Muscle of leg (tissue), 11 donors: ENCODE results near the gene EEF1A1. TPM values are rescaled to one million over a fixed set of nuclear protein-coding genes. Genes with fewer than 3 reads are reported as not detected.
"Not testable (repeated sequence)": the region's sequence is repeated elsewhere in the genome, so short reads cannot be mapped to it uniquely, and the experiment has no call there.

Source experiments
- DNase-seq: peaks from one replicate; pipeline ENCODE4 v3.0.0; 2013
- H3K27ac ChIP-seq: one replicate; pipeline ENCODE4 v1.5.1; 2013; ENCODE audit warnings: mild to moderate bottlenecking, low read length, control low read depth
- H3K27me3 ChIP-seq: one replicate; pipeline ENCODE4 v1.6.1; 2013; ENCODE audit warnings: low read length; ENCODE audit not compliant: control insufficient read depth, insufficient read depth
- H3K36me3 ChIP-seq: one replicate; pipeline ENCODE4 v1.6.1; 2013; ENCODE audit warnings: low read length; ENCODE audit not compliant: control insufficient read depth, insufficient read depth
- H3K4me1 ChIP-seq: one replicate; pipeline ENCODE4 v1.6.1; 2013; ENCODE audit warnings: low read length; ENCODE audit not compliant: control insufficient read depth, insufficient read depth
- H3K4me3 ChIP-seq: one replicate; pipeline ENCODE4 v1.5.1; 2013; ENCODE audit warnings: low read length, control low read depth
- H3K9me3 ChIP-seq: replicated peaks from 2 replicates; pipeline ENCODE4 v1.6.1; 2013; ENCODE audit warnings: low read depth, low read length; ENCODE audit not compliant: control insufficient read depth
- WGBS: methylation state at CpG from one replicate; pipeline ENCODE4 v1.1.5; 2013; ENCODE audit warnings: missing lambda C conversion rate; ENCODE audit not compliant: insufficient coverage; 5-methylcytosine and 5-hydroxymethylcytosine counted together
- polyA plus RNA-seq, 8 donors: library from polyadenylated mRNA; unstranded; fragments of 120-200 nt; gene quantifications; one replicate each; pipeline versions ENCODE4 v1.2.1 to v1.2.3, GENCODE V29; 2013; ENCODE audit warnings: inconsistent platforms in 1 of 8, low replicate concordance in 1 of 8; ENCODE audit not compliant: insufficient read length in 8 of 8, insufficient read depth in 1 of 8
- total RNA-seq: library from RNA; stranded (reverse); fragments of 120-200 nt; gene quantifications from one replicate; pipeline ENCODE4 v1.2.4, GENCODE V29; 2013

The EEF1A1 gene
- total and polyA plus RNA-seq, 9 donors = 20,564 to 27,283 (median 22,893) TPM

DNA sequence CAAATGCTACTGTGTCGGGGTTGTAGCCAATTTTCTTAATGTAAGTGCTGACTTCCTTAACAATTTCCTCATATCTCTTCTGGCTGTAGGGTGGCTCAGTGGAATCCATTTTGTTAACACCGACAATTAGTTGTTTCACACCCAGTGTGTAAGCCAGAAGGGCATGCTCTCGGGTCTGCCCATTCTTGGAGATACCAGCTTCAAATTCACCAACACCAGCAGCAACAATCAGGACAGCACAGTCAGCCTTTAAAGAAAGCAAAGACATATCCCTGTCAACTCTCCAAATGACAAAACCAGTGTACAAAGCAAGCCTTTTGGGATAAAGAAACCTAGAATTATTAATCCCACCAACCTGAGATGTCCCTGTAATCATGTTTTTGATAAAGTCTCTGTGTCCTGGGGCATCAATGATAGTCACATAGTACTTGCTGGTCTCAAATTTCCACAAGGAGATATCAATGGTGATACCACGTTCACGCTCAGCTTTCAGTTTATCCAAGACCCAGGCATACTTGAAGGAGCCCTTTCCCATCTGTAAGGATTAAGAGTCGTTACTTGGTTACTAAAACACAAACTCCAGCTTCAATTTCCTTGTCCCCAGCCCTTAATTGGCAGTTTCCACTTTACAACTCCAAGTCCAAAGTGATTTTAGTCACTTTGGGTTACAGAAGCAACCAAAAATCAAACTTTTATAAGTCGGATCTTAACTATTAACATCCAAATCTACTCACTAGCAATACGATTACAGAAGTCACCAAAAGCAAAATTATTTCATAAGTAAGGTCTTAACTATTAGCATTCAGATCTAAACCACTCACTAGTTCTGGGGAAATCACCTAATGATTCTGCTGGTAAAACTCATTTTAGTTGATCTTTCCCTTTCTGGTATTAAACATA lies 1.6 kb downstream of the EEF1A1 start:
- peak overlapping the region; percentile 100 for H3K4me3 ChIP-seq
- H3K36me3 ChIP-seq = peaks cover 50% of the 10 kb centered on the region
- not testable (repeated sequence) for H3K27me3 ChIP-seq, H3K9me3 ChIP-seq
- WGBS = 0% methylated on average over 1 of the region's 8 CpGs
- DNase-seq = peak; percentile 22
- peak overlapping the region; percentile 100 for H3K27ac ChIP-seq
- peaks cover 26% of the 10 kb centered on the region for H3K4me1 ChIP-seq

DNA sequence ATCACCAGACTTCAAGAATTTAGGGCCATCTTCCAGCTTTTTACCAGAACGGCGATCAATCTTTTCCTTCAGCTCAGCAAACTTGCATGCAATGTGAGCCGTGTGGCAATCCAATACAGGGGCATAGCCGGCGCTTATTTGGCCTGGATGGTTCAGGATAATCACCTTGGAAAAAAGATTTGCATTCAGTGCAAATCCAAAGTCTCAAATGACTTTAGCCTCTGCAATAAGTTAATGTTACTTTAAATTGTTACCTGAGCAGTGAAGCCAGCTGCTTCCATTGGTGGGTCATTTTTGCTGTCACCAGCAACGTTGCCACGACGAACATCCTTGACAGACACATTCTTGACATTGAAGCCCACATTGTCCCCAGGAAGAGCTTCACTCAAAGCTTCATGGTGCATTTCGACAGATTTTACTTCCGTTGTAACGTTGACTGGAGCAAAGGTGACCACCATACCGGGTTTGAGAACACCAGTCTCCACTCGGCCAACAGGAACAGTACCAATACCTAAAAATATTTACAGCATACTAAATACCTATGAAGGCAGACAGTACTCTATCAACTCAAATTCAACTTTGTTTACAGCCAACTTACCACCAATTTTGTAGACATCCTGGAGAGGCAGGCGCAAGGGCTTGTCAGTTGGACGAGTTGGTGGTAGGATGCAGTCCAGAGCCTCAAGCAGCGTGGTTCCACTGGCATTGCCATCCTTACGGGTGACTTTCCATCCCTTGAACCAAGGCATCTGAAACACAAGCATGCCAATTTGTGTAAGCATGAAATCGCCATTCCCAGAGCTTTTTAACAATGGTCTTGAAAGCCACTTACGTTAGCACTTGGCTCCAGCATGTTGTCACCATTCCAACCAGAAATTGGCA lies 2.5 kb downstream of the EEF1A1 start:
- H3K36me3 ChIP-seq = peaks cover 50% of the 10 kb centered on the region
- H3K4me1 ChIP-seq = peaks cover 22% of the 10 kb centered on the region
- 0% methylated on average over 1 of the region's 19 CpGs for WGBS
- not testable (repeated sequence) for H3K9me3 ChIP-seq, H3K27me3 ChIP-seq, DNase-seq
- peak overlapping the region; percentile 15 for H3K4me3 ChIP-seq
- H3K27ac ChIP-seq = peak overlapping the region; percentile 47

DNA sequence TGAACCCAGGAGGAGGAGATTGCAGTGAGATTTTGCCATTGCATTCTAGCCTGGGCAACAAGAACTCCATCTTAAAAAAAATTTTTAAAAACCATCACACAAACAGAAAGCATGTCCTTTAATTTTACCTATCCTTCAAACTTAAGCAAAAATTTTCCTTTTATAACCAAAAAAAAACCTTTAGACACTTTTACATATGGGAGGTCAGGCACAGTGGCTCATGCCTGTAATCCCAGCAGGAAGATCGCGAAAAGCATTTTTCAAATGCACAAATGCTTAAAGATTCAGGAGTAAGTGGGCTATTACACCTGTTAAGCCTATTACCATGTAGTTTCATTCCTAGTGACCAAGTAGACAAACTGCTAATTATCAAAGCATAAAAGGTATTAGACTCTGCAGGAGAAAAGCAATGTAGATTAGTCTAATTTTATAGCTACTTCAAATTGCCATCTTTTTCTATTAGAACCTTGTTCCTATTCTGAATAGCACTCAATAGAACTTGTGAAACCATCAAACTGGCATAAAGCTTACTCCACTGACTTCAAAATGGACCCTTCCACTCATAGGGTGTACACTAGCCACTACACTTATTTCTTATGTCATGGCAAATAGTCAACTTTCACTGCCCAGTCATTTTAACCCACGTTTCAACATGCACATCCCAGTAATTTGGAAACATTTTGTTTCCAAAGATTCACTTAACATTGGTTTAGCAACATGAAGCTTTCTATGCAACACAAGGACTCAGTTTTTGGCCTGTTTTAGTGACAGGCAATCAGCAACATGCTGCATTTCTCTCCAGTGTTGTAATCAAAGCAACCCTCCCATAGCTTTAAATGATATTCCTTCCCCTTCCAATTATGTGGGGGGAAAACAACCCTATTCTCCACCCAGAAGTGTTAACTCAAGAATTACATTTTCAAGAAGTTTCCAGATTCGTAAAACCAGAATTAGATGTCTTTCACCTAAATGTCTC lies 4.0 kb downstream of the EEF1A1 start:
- DNase-seq = no peak
- H3K9me3 ChIP-seq = no peaks in the 10 kb centered on the region
- peaks cover 8% of the 10 kb centered on the region for H3K4me1 ChIP-seq
- H3K4me3 ChIP-seq = no peak overlapping the region
- peaks cover 50% of the 10 kb centered on the region for H3K36me3 ChIP-seq
- 17% methylated on average over 1 of the region's 4 CpGs for WGBS
- peak overlapping the region; percentile 45 for H3K27ac ChIP-seq
- H3K27me3 ChIP-seq = no peaks in the 10 kb centered on the region

DNA sequence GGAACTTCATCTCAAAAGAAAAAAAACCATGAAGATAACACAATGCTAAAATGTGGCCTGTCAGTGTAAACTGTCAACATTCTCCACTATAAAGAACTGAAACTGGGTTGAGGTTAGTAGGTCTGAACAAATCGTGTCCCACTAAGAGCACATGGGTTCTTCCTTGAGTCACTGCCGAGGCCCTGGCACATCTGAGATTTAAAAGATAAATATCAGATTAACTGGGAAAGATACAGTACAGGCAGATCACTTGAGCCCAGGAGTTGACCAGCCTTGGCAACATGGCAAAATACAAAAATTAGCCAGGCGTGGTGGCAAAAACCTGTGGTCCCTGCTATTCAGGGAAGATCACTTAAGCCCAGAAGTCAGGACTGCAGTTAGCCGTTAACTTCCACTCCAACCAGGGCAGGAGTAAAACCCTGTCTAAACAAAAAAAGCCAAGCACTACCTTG lies 5.6 kb downstream of the EEF1A1 start:
- WGBS = 59% methylated on average over 4 of the region's 4 CpGs
- Histone ChIP-seq H3K4me3 (no peak overlapping the region), H3K4me1 (peaks cover 8% of the 10 kb centered on the region), H3K9me3 (no peaks in the 10 kb centered on the region), H3K36me3 (peaks cover 49% of the 10 kb centered on the region), H3K27ac (no peak overlapping the region), H3K27me3 (no peaks in the 10 kb centered on the region)
- no peak for DNase-seq

DNA sequence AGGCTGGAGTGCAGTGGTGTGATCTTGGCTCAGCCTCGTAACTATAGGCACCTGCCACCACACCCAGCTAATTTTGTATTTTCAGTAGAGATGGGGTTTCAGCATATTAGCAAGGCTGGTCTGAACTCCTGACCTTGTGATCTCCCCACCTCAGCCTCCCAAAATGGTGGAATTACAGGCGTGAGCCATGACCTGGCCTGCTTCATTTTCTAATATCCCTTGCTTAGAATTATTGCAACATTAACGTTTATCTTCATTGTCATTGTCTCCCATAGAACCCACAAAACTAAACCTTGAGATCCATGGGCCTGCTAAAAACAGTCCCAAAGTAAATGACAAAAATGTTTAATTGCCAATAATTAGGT lies 6.1 kb downstream of the EEF1A1 start:
- Histone ChIP-seq H3K4me1 (peaks cover 8% of the 10 kb centered on the region), H3K9me3 (no peaks in the 10 kb centered on the region), H3K36me3 (peaks cover 44% of the 10 kb centered on the region), H3K27me3 (no peaks in the 10 kb centered on the region), H3K4me3 (no peak overlapping the region), H3K27ac (no peak overlapping the region)
- no peak for DNase-seq
- 43% methylated on average over 1 of the region's 3 CpGs for WGBS

DNA sequence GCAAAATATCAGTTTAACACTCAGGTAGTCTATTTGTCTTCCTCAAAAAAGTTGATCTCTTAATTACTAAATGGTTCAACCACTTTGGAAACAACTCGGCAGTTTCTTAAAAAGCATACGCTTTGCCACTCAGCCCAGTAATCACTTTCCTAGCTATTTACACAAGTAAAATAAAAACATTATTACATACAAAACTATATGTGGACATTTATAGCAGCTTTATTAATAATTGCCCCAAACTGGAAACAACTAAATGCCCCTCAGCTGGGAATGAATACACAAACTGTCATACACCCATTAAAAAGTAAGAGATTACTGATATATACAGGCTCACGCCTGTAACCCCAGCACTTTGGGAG lies 7.4 kb downstream of the EEF1A1 start:
- Histone ChIP-seq H3K4me1 (peaks cover 4% of the 10 kb centered on the region), H3K36me3 (peaks cover 32% of the 10 kb centered on the region), H3K9me3 (no peaks in the 10 kb centered on the region), H3K27ac (no peak overlapping the region), H3K27me3 (no peaks in the 10 kb centered on the region), H3K4me3 (no peak overlapping the region)
- DNase-seq = no peak
- 60% methylated on average over 1 of the region's 3 CpGs for WGBS

DNA sequence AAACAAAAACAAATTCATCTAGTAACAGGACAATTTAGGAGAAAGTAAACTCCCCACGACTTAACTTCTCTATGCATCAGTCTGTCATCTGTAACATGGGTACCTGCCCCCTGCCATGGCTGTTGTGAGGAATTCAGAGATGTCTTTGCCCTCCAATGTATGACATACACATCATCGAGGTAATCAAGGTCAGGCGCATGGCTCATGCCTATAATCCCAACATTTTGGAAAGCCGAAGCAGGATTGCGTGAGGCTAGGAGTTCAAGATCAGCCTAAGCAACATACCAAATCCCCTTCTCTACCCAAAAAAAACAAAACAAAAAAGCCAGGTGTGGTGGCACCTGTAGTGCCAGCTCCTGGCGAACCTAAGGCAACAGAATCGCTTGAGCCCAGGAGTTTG lies 9.0 kb downstream of the EEF1A1 start:
- 88% methylated on average over 3 of the region's 7 CpGs for WGBS
- no peak overlapping the region for H3K4me3 ChIP-seq
- H3K4me1 ChIP-seq = no peaks in the 10 kb centered on the region
- H3K9me3 ChIP-seq = no peaks in the 10 kb centered on the region
- peaks cover 18% of the 10 kb centered on the region for H3K36me3 ChIP-seq
- no peak overlapping the region for H3K27ac ChIP-seq
- no peak for DNase-seq
- H3K27me3 ChIP-seq = no peaks in the 10 kb centered on the region

DNA sequence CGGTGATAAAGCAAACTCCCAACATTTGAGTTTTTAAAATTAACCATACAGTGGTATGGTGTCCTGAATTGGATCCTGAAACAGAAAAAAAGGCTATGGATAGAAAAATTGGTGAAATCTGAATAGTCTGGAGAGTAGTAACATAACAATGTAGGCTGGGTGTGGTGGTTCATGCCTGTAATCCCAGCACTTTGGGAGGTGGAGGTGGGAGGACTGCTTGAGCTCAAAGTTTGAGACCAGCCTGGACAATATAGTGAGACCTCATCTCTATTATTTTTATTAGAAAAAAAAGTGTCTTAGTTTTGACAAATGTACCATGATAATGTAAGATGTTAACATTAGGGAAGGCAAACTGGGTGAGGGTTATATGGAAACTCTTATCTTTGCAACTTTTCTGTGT lies 11.0 kb downstream of the EEF1A1 start:
- no peaks in the 10 kb centered on the region for H3K4me1 ChIP-seq
- H3K4me3 ChIP-seq = no peak overlapping the region
- no peak for DNase-seq
- peaks cover 6% of the 10 kb centered on the region for H3K36me3 ChIP-seq
- peaks cover 2% of the 10 kb centered on the region for H3K9me3 ChIP-seq
- no CpG with 5 or more reads among the region's 1 CpG for WGBS
- H3K27me3 ChIP-seq = no peaks in the 10 kb centered on the region
- no peak overlapping the region for H3K27ac ChIP-seq

DNA sequence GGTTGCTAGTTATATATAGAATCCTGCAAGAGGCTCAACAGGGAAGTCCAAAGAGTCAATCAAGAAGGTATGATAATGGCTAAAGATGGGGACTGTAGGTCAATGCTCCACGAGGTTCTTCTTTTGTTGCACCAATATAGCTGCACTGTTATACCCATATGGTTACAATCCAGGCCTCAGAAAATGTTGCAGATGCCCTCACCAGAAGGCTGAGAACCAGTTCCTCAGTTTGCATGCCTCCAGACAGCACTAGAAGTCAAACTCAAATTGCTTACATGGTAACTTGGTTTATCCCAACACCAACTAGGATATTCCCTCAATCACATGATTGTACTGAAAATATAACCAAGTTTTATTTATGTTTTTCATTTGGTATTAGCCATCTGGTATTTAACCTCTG lies 12.1 kb downstream of the EEF1A1 start:
- Histone ChIP-seq H3K27me3 (no peaks in the 10 kb centered on the region), H3K36me3 (peaks cover 5% of the 10 kb centered on the region), H3K4me1 (no peaks in the 10 kb centered on the region), H3K4me3 (no peak overlapping the region), H3K9me3 (peaks cover 2% of the 10 kb centered on the region), H3K27ac (no peak overlapping the region)
- no peak for DNase-seq
- WGBS = 38% methylated on average over 1 of the region's 1 CpG
